Ishikawa (cell line): Measurements from ENCODE around the gene CD99L2.

Experiments
- CEBPB ChIP-seq: IDR thresholded peaks from 2 replicates; pipeline ENCODE4 v1.6.1; 2012
- NFIC ChIP-seq: IDR thresholded peaks from 2 replicates; pipeline ENCODE4 v1.6.1; 2012
- RAD21 ChIP-seq: IDR thresholded peaks from 2 replicates; pipeline ENCODE4 v1.6.1; 2012; ENCODE audit warnings: low read depth
- REST ChIP-seq: IDR thresholded peaks from 2 replicates; pipeline ENCODE4 v1.6.1; 2012; ENCODE audit warnings: low read depth, mild to moderate bottlenecking
- TAF1 ChIP-seq: IDR thresholded peaks from 2 replicates; pipeline ENCODE4 v1.6.1; 2012; ENCODE audit warnings: low read depth, mild to moderate bottlenecking
- YY1 ChIP-seq: IDR thresholded peaks from 2 replicates; pipeline ENCODE4 v1.6.1; 2012; ENCODE audit warnings: low read depth

- TF ChIP-seq CEBPB = no peak
- no peak for TF ChIP-seq NFIC
- TF ChIP-seq YY1 = no peak
- TF ChIP-seq REST = no peak
- no peak for TF ChIP-seq TAF1
- no peak for TF ChIP-seq RAD21
Measured at GRCh38 chrX:150759568-150760416, 138.7 kb downstream of the CD99L2 start.
